SHP77 (cell line): ENCODE measurements around the gene ZNF296.

Experiments used
- DNase-seq, 2 experiments: peaks; one replicate each; lab custom pipeline; 2025; lab: John Stamatoyannopoulos, UW

Gene ZNF296

GRCh38 chr19:45103156-45103507 is 26.9 kb upstream of the ZNF296 start:
- no peak for DNase-seq

- DNase-seq = no peak
These were observed 26.2 kb upstream of the ZNF296 start for GRCh38 chr19:45102481-45102880.

- no peak for DNase-seq
These were observed 25.5 kb upstream of the ZNF296 start for GRCh38 chr19:45101806-45102205.

- no peak for DNase-seq
These were observed 24.6 kb upstream of the ZNF296 start for GRCh38 chr19:45100846-45101252.

GRCh38 chr19:45100201-45100600 is 23.9 kb upstream of the ZNF296 start:
- no peak for DNase-seq

GRCh38 chr19:45099467-45100191 is 23.4 kb upstream of the ZNF296 start:
- no peak for DNase-seq

- no peak for DNase-seq
These were observed 22.5 kb upstream of the ZNF296 start for GRCh38 chr19:45098521-45099466.

GRCh38 chr19:45097776-45098520 is 21.7 kb upstream of the ZNF296 start:
- no peak for DNase-seq

- no peak for DNase-seq
These were observed 21.1 kb upstream of the ZNF296 start for GRCh38 chr19:45097450-45097775.

- DNase-seq = no peak
These were observed 20.4 kb upstream of the ZNF296 start for GRCh38 chr19:45096700-45097099.

- no peak for DNase-seq
These were observed 19.5 kb upstream of the ZNF296 start for GRCh38 chr19:45095496-45096413.

- no peak for DNase-seq
These were observed 18.4 kb upstream of the ZNF296 start for GRCh38 chr19:45094707-45095106.

GRCh38 chr19:45094137-45094536 is 17.9 kb upstream of the ZNF296 start:
- DNase-seq = no peak

GRCh38 chr19:45092747-45093678 is 16.7 kb upstream of the ZNF296 start, which contains the start of gene PPP1R37:
TSS of gene PPP1R37 (plus strand) at chr19:45093179. CDS start at chr19:45093326, 147 bp downstream.
- DNase-seq = peak; percentile 95 to 96

GRCh38 chr19:45091031-45091923 is 15.0 kb upstream of the ZNF296 start:
- DNase-seq = peak; percentile 96

GRCh38 chr19:45090606-45091005 is 14.3 kb upstream of the ZNF296 start:
- no peak for DNase-seq

GRCh38 chr19:45090034-45090433 is 13.8 kb upstream of the ZNF296 start:
- no peak for DNase-seq

GRCh38 chr19:45087531-45087930 is 11.3 kb upstream of the ZNF296 start:
- no peak for DNase-seq

- DNase-seq = no peak
These were observed 10.2 kb upstream of the ZNF296 start for GRCh38 chr19:45086480-45086879.
